ENCODE results near the gene SNRNP48. TPM values are rescaled to one million over a fixed set of nuclear protein-coding genes. Genes with fewer than 3 reads are reported as not detected.
A peak's percentile ranks its signal among the peaks of the same experiment; 100 is the strongest.

The SNRNP48 gene
- total RNA-seq, 1 donor from 2014 or later: 13.1 TPM

DNA sequence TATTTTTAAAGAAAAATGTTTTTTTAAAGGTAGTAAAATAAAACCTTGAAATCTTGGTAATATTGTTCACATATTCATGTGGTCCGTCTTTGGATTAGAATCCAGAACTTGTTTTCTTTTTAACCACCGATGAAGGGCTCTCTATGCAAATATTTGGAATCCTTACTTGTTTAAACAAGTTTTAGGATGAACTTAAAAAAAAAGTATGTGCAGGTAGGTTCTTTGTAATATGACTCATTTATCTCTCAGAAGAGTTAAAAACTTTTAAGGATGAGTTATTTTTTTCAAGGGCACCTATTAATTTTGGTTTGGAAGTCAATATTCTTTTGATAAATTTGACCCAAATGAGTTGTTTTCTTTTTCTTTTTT lies 39.6 kb upstream of the SNRNP48 start:
- H3K4me1 ChIP-seq (ENCODE audit: insufficient read depth, low read length): peaks cover 7% of the 10 kb centered on the region
- no peak overlapping the region for H3K27ac ChIP-seq (ENCODE audit: low read depth, low read length)
- H3K4me2 ChIP-seq (ENCODE audit: low read length): no peak overlapping the region
- H3K27ac Mint-ChIP-seq (ENCODE audit: unreplicated experiment): no peak overlapping the region
- H3K27me3 ChIP-seq (ENCODE audit: insufficient read depth, low read length): no peaks in the 10 kb centered on the region
- TF ChIP-seq EZH2 (IDR thresholded peaks at IDR 0.05; ENCODE audit: insufficient read depth, low read length) (no peak), CTCF (IDR thresholded peaks at IDR 0.05; ENCODE audit: insufficient read depth, low read depth, low read length) (no peak)
- H3K9ac ChIP-seq (ENCODE audit: low read length): no peak overlapping the region
- DNase-seq (ENCODE audit: low read depth): no peak
- no peak for FAIRE-seq
- peaks cover 10% of the 10 kb centered on the region for H3K36me3 ChIP-seq (ENCODE audit: insufficient read depth, low read length)
- H3K79me2 ChIP-seq (ENCODE audit: insufficient read depth, low read length): peaks cover 94% of the 10 kb centered on the region
- no peaks in the 10 kb centered on the region for H3K9me3 Mint-ChIP-seq (ENCODE audit: unreplicated experiment)
- no peaks in the 10 kb centered on the region for H3K27me3 Mint-ChIP-seq (ENCODE audit: low read depth, unreplicated experiment)
- no peak overlapping the region for H2AFZ ChIP-seq (ENCODE audit: low read depth, low read length)
- H3K36me3 Mint-ChIP-seq (ENCODE audit: low read depth, unreplicated experiment): peaks cover 25% of the 10 kb centered on the region
- H3K4me3 Mint-ChIP-seq (ENCODE audit: unreplicated experiment): no peak overlapping the region
- no peak overlapping the region for H3K4me3 ChIP-seq (ENCODE audit: insufficient read depth, low read depth, low read length)
- H3K9me3 ChIP-seq (ENCODE audit: insufficient read depth, low read depth, low read length): no peaks in the 10 kb centered on the region
- H4K20me1 ChIP-seq (ENCODE audit: insufficient read depth, low read length): peaks cover 32% of the 10 kb centered on the region
- peaks cover 54% of the 10 kb centered on the region for H3K4me1 Mint-ChIP-seq (ENCODE audit: low read depth, unreplicated experiment)

GRCh38 chr6:7554533-7555275 lies 35.3 kb upstream of the SNRNP48 start:
- H3K27me3 Mint-ChIP-seq (ENCODE audit: low read depth, unreplicated experiment): no peaks in the 10 kb centered on the region
- no peak overlapping the region for H3K27ac Mint-ChIP-seq (ENCODE audit: unreplicated experiment)
- peaks cover 18% of the 10 kb centered on the region for H3K36me3 Mint-ChIP-seq (ENCODE audit: low read depth, unreplicated experiment)
- H4K20me1 ChIP-seq (ENCODE audit: insufficient read depth, low read length): peaks cover 26% of the 10 kb centered on the region
- peak overlapping the region; percentile 8 for H3K4me3 Mint-ChIP-seq (ENCODE audit: unreplicated experiment)
- DNase-seq (ENCODE audit: low read depth) (no peak), FAIRE-seq (no peak)
- no peaks in the 10 kb centered on the region for H3K9me3 Mint-ChIP-seq (ENCODE audit: unreplicated experiment)
- H3K27me3 ChIP-seq (ENCODE audit: insufficient read depth, low read length): no peaks in the 10 kb centered on the region
- H3K9me3 ChIP-seq (ENCODE audit: insufficient read depth, low read depth, low read length): no peaks in the 10 kb centered on the region
- peaks cover 32% of the 10 kb centered on the region for H3K36me3 ChIP-seq (ENCODE audit: insufficient read depth, low read length)
- peaks cover 59% of the 10 kb centered on the region for H3K79me2 ChIP-seq (ENCODE audit: insufficient read depth, low read length)
- no peak overlapping the region for H3K4me2 ChIP-seq (ENCODE audit: low read length)
- no peak overlapping the region for H2AFZ ChIP-seq (ENCODE audit: low read depth, low read length)
- H3K4me1 ChIP-seq (ENCODE audit: insufficient read depth, low read length): no peaks in the 10 kb centered on the region
- H3K4me1 Mint-ChIP-seq (ENCODE audit: low read depth, unreplicated experiment): peaks cover 35% of the 10 kb centered on the region
- no peak overlapping the region for H3K4me3 ChIP-seq (ENCODE audit: insufficient read depth, low read depth, low read length)
- H3K9ac ChIP-seq (ENCODE audit: low read length): no peak overlapping the region
- no peak for TF ChIP-seq EZH2 (IDR thresholded peaks at IDR 0.05; ENCODE audit: insufficient read depth, low read length)
- TF ChIP-seq CTCF (IDR thresholded peaks at IDR 0.05; ENCODE audit: insufficient read depth, low read depth, low read length): no peak
- H3K27ac ChIP-seq (ENCODE audit: low read depth, low read length): no peak overlapping the region

DNA sequence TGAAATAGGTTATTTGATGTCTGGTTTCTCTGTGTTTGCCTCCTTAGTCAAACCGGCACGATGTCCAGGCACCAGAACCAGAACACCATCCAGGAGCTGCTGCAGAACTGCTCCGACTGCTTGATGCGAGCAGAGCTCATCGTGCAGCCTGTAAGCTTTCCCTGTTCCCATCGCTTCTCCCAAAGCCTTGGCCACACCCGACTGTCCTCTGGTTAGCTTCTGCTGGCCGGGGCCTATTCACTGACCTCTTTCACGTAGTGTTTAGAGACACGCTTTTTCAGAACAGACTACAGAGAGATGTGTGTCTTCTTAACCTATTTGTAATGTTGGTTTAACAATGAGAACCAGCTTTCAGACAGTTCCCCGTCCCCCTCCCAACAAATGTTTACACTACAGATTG lies 34.3 kb upstream of the SNRNP48 start:
- Mint-ChIP-seq H3K4me1 (ENCODE audit: low read depth, unreplicated experiment) (peaks cover 39% of the 10 kb centered on the region), H3K27me3 (ENCODE audit: low read depth, unreplicated experiment) (no peaks in the 10 kb centered on the region), H3K36me3 (ENCODE audit: low read depth, unreplicated experiment) (peaks cover 18% of the 10 kb centered on the region), H3K27ac (ENCODE audit: unreplicated experiment) (no peak overlapping the region), H3K4me3 (ENCODE audit: unreplicated experiment) (peak overlapping the region; percentile 60), H3K9me3 (ENCODE audit: unreplicated experiment) (no peaks in the 10 kb centered on the region)
- no peak overlapping the region for H2AFZ ChIP-seq (ENCODE audit: low read depth, low read length)
- peaks cover 49% of the 10 kb centered on the region for H3K79me2 ChIP-seq (ENCODE audit: insufficient read depth, low read length)
- H4K20me1 ChIP-seq (ENCODE audit: insufficient read depth, low read length): peaks cover 26% of the 10 kb centered on the region
- peaks cover 39% of the 10 kb centered on the region for H3K36me3 ChIP-seq (ENCODE audit: insufficient read depth, low read length)
- no peaks in the 10 kb centered on the region for H3K27me3 ChIP-seq (ENCODE audit: insufficient read depth, low read length)
- no peak overlapping the region for H3K4me2 ChIP-seq (ENCODE audit: low read length)
- no peak overlapping the region for H3K9ac ChIP-seq (ENCODE audit: low read length)
- no peak overlapping the region for H3K4me3 ChIP-seq (ENCODE audit: insufficient read depth, low read depth, low read length)
- H3K9me3 ChIP-seq (ENCODE audit: insufficient read depth, low read depth, low read length): no peaks in the 10 kb centered on the region
- no peak for DNase-seq (ENCODE audit: low read depth)
- no peak overlapping the region for H3K27ac ChIP-seq (ENCODE audit: low read depth, low read length)
- FAIRE-seq: no peak
- H3K4me1 ChIP-seq (ENCODE audit: insufficient read depth, low read length): no peaks in the 10 kb centered on the region
- TF ChIP-seq CTCF (IDR thresholded peaks at IDR 0.05; ENCODE audit: insufficient read depth, low read depth, low read length) (no peak), EZH2 (IDR thresholded peaks at IDR 0.05; ENCODE audit: insufficient read depth, low read length) (no peak)
